ENCODE measurements around the gene ZFYVE19.

ZFYVE19 gene

GRCh38 chr15:40766906-40767837 is 39.7 kb upstream of the ZFYVE19 start:
- TF ChIP-seq EZH2 (IDR thresholded peaks at IDR 0.05) (no peak), FOXP2 (optimal IDR thresholded peaks at IDR 0.05; ENCODE audit: control extremely low read depth, extremely low read length, insufficient read depth) (no peak), POLR2AphosphoS5 (IDR thresholded peaks at IDR 0.05; ENCODE audit: borderline replicate concordance, low read depth, low read length) (no peak)
- no peaks in the 10 kb centered on the region; the same call in 1 of the 2 replicates for H3K36me3 ChIP-seq (ENCODE audit: insufficient read depth, low read length)
- H3K27ac ChIP-seq: no peak overlapping the region
- no peak for DNase-seq (ENCODE audit: low read depth, low spot score)
- H3K4me3 ChIP-seq: no peak overlapping the region
- no peaks in the 10 kb centered on the region for H3K9me3 ChIP-seq (ENCODE audit: low read depth, low read length)
- H3K9ac ChIP-seq (ENCODE audit: insufficient read length): no peak overlapping the region

- no peaks in the 10 kb centered on the region for H3K9me3 ChIP-seq (ENCODE audit: low read depth, low read length)
- no peak for TF ChIP-seq EZH2 (IDR thresholded peaks at IDR 0.05)
- H3K36me3 ChIP-seq (ENCODE audit: insufficient read depth, low read length): no peaks in the 10 kb centered on the region; the same call in 1 of the 2 replicates
- no peak overlapping the region for H3K9ac ChIP-seq (ENCODE audit: insufficient read length)
- H3K27ac ChIP-seq: no peak overlapping the region
- H3K4me3 ChIP-seq: no peak overlapping the region
- DNase-seq (ENCODE audit: low read depth, low spot score): no peak
Observed at GRCh38 chr15:40767838-40768500, 38.9 kb upstream of the ZFYVE19 start.

GRCh38 chr15:40768521-40769273 is 38.2 kb upstream of the ZFYVE19 start:
- TF ChIP-seq POLR2AphosphoS5 (IDR thresholded peaks at IDR 0.05; ENCODE audit: borderline replicate concordance, low read depth, low read length) (no peak), FOXP2 (optimal IDR thresholded peaks at IDR 0.05; ENCODE audit: control extremely low read depth, extremely low read length, insufficient read depth) (no peak), EZH2 (IDR thresholded peaks at IDR 0.05) (no peak)
- Histone ChIP-seq H3K9ac (ENCODE audit: insufficient read length) (no peak overlapping the region), H3K36me3 (ENCODE audit: insufficient read depth, low read length) (no peaks in the 10 kb centered on the region; the same call in 1 of the 2 replicates), H3K27ac (no peak overlapping the region), H3K9me3 (ENCODE audit: low read depth, low read length) (no peaks in the 10 kb centered on the region), H3K4me3 (no peak overlapping the region)
- DNase-seq (ENCODE audit: low read depth, low spot score): no peak

GRCh38 chr15:40769274-40770146 is 37.4 kb upstream of the ZFYVE19 start, which contains the start of gene C15orf62:
Gene C15orf62 (plus strand): TSS chr15:40769980. CDS start chr15:40770496, 516 bp downstream.
- Histone ChIP-seq H3K27ac (no peak within 1 kb of the TSS), H3K9me3 (ENCODE audit: low read depth, low read length) (no peaks in the 10 kb centered on the region), H3K9ac (ENCODE audit: insufficient read length) (no peak within 1 kb of the TSS), H3K36me3 (ENCODE audit: insufficient read depth, low read length) (no peaks in the 10 kb centered on the region; the same call in 1 of the 2 replicates), H3K4me3 (no peak within 1 kb of the TSS)
- DNase-seq (ENCODE audit: low read depth, low spot score): no peak
- no peak for TF ChIP-seq FOXP2 (optimal IDR thresholded peaks at IDR 0.05; ENCODE audit: control extremely low read depth, extremely low read length, insufficient read depth)
- no peak for TF ChIP-seq POLR2AphosphoS5 (IDR thresholded peaks at IDR 0.05; ENCODE audit: borderline replicate concordance, low read depth, low read length)
- no peak for TF ChIP-seq EZH2 (IDR thresholded peaks at IDR 0.05)

- DNase-seq (ENCODE audit: low read depth, low spot score): no peak
- Histone ChIP-seq H3K27ac (no peak overlapping the region), H3K36me3 (ENCODE audit: insufficient read depth, low read length) (no peaks in the 10 kb centered on the region; the same call in 1 of the 2 replicates), H3K4me3 (no peak overlapping the region), H3K9me3 (ENCODE audit: low read depth, low read length) (no peaks in the 10 kb centered on the region), H3K9ac (ENCODE audit: insufficient read length) (no peak overlapping the region)
- TF ChIP-seq EZH2 (IDR thresholded peaks at IDR 0.05) (no peak), FOXP2 (optimal IDR thresholded peaks at IDR 0.05; ENCODE audit: control extremely low read depth, extremely low read length, insufficient read depth) (no peak), POLR2AphosphoS5 (IDR thresholded peaks at IDR 0.05; ENCODE audit: borderline replicate concordance, low read depth, low read length) (no peak)
Observed at GRCh38 chr15:40770147-40770721, 36.7 kb upstream of the ZFYVE19 start.

- H3K4me3 ChIP-seq: no peak overlapping the region
- TF ChIP-seq FOXP2 (optimal IDR thresholded peaks at IDR 0.05; ENCODE audit: control extremely low read depth, extremely low read length, insufficient read depth): no peak
- no peak for TF ChIP-seq POLR2AphosphoS5 (IDR thresholded peaks at IDR 0.05; ENCODE audit: borderline replicate concordance, low read depth, low read length)
- no peak for TF ChIP-seq EZH2 (IDR thresholded peaks at IDR 0.05)
- H3K9ac ChIP-seq (ENCODE audit: insufficient read length): no peak overlapping the region
- no peak for DNase-seq (ENCODE audit: low read depth, low spot score)
- H3K9me3 ChIP-seq (ENCODE audit: low read depth, low read length): no peaks in the 10 kb centered on the region
- no peak overlapping the region for H3K27ac ChIP-seq
- peaks cover 8% of the 10 kb centered on the region; the same call in 1 of the 2 replicates for H3K36me3 ChIP-seq (ENCODE audit: insufficient read depth, low read length)
Observed at GRCh38 chr15:40771242-40771641, 35.6 kb upstream of the ZFYVE19 start.

- H3K27ac ChIP-seq: no peak overlapping the region
Observed at GRCh38 chr15:40772014-40772413, 34.9 kb upstream of the ZFYVE19 start.

More at GRCh38 chr15:40772014-40772413, 34.9 kb upstream of the ZFYVE19 start:
- Histone ChIP-seq H3K4me3 (no peak overlapping the region), H3K36me3 (ENCODE audit: insufficient read depth, low read length) (peaks cover 16% of the 10 kb centered on the region; the same call in 1 of the 2 replicates), H3K9ac (ENCODE audit: insufficient read length) (no peak overlapping the region), H3K9me3 (ENCODE audit: low read depth, low read length) (no peaks in the 10 kb centered on the region)
- TF ChIP-seq POLR2AphosphoS5 (IDR thresholded peaks at IDR 0.05; ENCODE audit: borderline replicate concordance, low read depth, low read length) (no peak), EZH2 (IDR thresholded peaks at IDR 0.05) (no peak), FOXP2 (optimal IDR thresholded peaks at IDR 0.05; ENCODE audit: control extremely low read depth, extremely low read length, insufficient read depth) (no peak)
- DNase-seq (ENCODE audit: low read depth, low spot score): no peak

Data from SK-N-MC (cell line).